AG09309 (cell line): Measurements from ENCODE around the gene GRHL3.

Source experiments
- DNase-seq: peaks from one replicate; pipeline ENCODE4 v3.0.0-alpha.2; 2010; ENCODE audit warnings: low read depth
- H3K4me3 ChIP-seq: 2 replicates; pipeline ENCODE4 v1.5.1; 2011; ENCODE audit warnings: mild to moderate bottlenecking, low read depth, low read length, moderate library complexity; ENCODE audit not compliant: control insufficient read depth
- TF ChIP-seq, protein P1 (sequence below): IDR thresholded peaks from 2 replicates; pipeline ENCODE4 v1.5.1; 2011; ENCODE audit warnings: mild to moderate bottlenecking, low read depth, low read length, inconsistent platforms; ENCODE audit not compliant: insufficient read depth, control insufficient read depth; ENCODE audit errors: missing control alignments

GRHL3 gene

GRCh38 chr1:24329797-24330543 lies 10.8 kb downstream of the GRHL3 start:
- no peak for DNase-seq
- H3K4me3 ChIP-seq: no peak overlapping the region
- TF ChIP-seq, protein P1, sequence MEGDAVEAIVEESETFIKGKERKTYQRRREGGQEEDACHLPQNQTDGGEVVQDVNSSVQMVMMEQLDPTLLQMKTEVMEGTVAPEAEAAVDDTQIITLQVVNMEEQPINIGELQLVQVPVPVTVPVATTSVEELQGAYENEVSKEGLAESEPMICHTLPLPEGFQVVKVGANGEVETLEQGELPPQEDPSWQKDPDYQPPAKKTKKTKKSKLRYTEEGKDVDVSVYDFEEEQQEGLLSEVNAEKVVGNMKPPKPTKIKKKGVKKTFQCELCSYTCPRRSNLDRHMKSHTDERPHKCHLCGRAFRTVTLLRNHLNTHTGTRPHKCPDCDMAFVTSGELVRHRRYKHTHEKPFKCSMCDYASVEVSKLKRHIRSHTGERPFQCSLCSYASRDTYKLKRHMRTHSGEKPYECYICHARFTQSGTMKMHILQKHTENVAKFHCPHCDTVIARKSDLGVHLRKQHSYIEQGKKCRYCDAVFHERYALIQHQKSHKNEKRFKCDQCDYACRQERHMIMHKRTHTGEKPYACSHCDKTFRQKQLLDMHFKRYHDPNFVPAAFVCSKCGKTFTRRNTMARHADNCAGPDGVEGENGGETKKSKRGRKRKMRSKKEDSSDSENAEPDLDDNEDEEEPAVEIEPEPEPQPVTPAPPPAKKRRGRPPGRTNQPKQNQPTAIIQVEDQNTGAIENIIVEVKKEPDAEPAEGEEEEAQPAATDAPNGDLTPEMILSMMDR: no peak

DNA sequence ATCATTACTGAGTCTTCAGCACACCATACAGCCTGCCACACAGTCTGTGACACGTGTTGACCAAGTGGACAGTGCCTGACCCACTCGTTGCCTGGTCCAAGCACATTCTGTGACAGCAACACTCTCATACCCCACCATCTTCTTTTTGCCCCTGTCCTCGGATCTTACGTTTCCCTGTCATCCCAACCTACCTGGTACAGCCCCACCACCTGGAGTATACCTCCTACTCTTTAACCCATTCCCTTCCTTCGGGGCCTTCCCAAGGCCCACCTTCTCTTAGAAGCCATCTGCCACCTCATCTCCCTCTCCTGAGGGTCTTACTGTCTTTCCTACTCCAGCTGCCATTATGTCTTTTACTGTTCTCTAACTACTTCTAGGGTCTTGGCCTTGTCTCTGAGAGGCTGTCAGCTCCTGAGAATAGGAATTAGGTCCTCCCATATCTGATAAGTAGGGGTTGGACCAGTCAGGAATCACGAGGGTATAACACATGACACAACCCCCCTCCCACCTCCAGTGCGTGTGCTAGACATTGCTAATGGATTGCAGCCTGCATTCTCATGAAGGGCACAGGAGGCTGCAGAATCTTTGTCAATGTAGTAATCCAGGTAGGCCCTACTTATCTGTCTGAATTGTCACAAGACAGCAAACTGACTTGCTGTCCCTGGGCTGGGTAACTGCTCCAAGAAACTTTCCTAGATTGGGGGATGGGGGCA lies 13.0 kb downstream of the GRHL3 start:
- no peak overlapping the region for H3K4me3 ChIP-seq
- DNase-seq: no peak
- TF ChIP-seq, protein P1: no peak

- no peak for DNase-seq
- TF ChIP-seq, protein P1: no peak
- H3K4me3 ChIP-seq: no peak overlapping the region
These were observed 16.9 kb downstream of the GRHL3 start for GRCh38 chr1:24336075-24336474.

DNA sequence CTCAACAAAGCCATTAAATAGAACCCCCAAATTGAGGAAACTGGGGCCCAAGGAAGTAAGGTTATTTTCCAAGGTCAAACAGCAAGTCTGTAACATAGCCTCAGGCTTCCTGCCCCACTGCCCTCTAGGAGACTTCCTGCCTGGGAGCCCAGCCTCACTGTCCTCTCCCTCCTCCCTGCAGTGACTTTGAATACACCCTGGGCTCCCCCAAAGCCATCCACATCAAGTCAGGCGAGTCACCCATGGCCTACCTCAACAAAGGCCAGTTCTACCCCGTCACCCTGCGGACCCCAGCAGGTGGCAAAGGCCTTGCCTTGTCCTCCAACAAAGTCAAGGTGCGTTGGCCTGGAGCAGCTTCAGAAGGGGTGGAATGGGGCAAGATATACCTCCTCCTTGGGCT lies 18.3 kb downstream of the GRHL3 start:
- TF ChIP-seq, protein P1: no peak
- no peak for DNase-seq
- H3K4me3 ChIP-seq: no peak overlapping the region

DNA sequence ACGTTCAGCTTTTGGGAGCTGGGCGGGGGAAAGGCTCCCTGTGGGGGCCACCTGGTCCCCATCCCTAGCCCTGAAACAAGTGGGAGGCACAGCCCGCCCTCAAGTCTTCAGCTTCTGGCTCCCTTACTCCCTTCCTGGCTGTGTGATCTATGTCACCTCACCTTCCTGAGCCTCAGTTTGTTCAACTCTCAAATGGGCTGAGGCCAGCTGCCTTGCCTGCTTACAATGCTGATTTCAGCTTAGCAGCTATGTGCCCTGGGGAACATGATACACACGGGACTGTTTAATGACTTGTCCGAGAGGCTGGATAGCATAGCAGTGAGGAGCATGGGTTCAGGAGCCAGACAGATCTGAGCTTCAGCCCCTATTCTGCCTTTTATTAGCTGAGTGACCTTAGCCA lies 19.3 kb downstream of the GRHL3 start:
- TF ChIP-seq, protein P1: no peak
- DNase-seq: no peak
- no peak overlapping the region for H3K4me3 ChIP-seq

DNA sequence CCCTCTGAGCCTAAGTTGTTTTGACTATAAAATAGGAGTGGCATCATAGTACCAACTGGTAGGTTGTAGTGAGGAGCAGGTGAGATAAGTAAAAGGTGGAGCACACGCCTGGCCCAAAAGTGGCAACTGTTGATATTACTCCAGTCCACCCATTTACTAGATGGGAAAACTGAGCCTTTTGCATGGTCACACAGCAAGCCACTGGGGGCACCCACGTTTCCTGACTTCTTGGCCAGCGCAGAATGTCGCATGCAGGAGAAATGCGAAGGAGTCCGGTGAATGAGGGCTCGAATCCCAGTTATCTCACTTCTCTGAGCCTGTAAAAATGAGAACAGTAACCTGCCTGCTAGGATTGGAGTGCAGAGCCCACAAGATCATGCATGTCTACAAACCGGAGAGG lies 20.8 kb downstream of the GRHL3 start:
- TF ChIP-seq, protein P1: no peak
- no peak overlapping the region for H3K4me3 ChIP-seq
- no peak for DNase-seq
